CD4-positive, alpha-beta T cell (primary cell): ENCODE measurements around the gene FBXL19. TPM values are rescaled to one million over a fixed set of nuclear protein-coding genes. Genes with fewer than 3 reads are reported as not detected.

Experiments
- ATAC-seq: fragments of 200-7000 bp; cut with Tn5 transposase; one replicate; pipeline ENCODE4 v1.10.0; 2022; ENCODE audit warnings: mild to moderate bottlenecking; ENCODE audit not compliant: poor library complexity
- CTCF ChIA-PET: fragments of 350-600 bp; sonication (Branson Sonifier 250); formaldehyde crosslinking; loops from one replicate; lab custom pipeline; 2021; ENCODE audit warnings: antibody characterized with exemption, inconsistent platforms; lab: Charles Lee
- POLR2A ChIA-PET: fragments of 350-600 bp; sonication (Branson Sonifier 250); formaldehyde crosslinking; loops from one replicate; lab custom pipeline; 2021; ENCODE audit warnings: antibody characterized with exemption, inconsistent platforms; lab: Charles Lee
- DNase-seq, 14 experiments: peaks; one replicate each; pipeline ENCODE4 v3.0.0-alpha.2; 2013 to 2020; ENCODE audit warnings: mixed read lengths in 2 of 14
- H3K27ac ChIP-seq, 2 donors: one replicate each; pipeline versions ENCODE4 v1.5.1 to v1.7.0; 2013; ENCODE audit warnings: low read length in 2 of 2, low read depth in 1 of 2, mild to moderate bottlenecking in 1 of 2
- H3K27me3 ChIP-seq, 2 experiments: 1 replicate in 1 of 2; 2 replicates in 1 of 2; pipeline versions ENCODE4 v1.6.1 to v1.7.0; 2013; ENCODE audit warnings: low read length in 2 of 2, control low read depth in 1 of 2, mild to moderate bottlenecking in 1 of 2, moderate library complexity in 1 of 2; ENCODE audit not compliant: insufficient read depth in 2 of 2, control insufficient read depth in 1 of 2
- H3K36me3 ChIP-seq: one replicate; pipeline ENCODE4 v1.6.1; 2013; ENCODE audit warnings: low read length, control low read depth; ENCODE audit not compliant: insufficient read depth
- H3K4me1 ChIP-seq: one replicate; pipeline ENCODE4 v1.6.1; 2013; ENCODE audit warnings: low read length, control low read depth; ENCODE audit not compliant: insufficient read depth
- H3K4me3 ChIP-seq: one replicate; pipeline ENCODE4 v1.5.1; 2013; ENCODE audit warnings: mild to moderate bottlenecking, low read length, moderate library complexity
- H3K9me3 ChIP-seq, 2 experiments: 1 replicate in 1 of 2; 2 replicates in 1 of 2; pipeline versions ENCODE4 v1.6.1 to v1.7.0; 2013; ENCODE audit warnings: low read length in 2 of 2, mild to moderate bottlenecking in 2 of 2, control low read depth in 1 of 2, moderate library complexity in 1 of 2; ENCODE audit not compliant: control insufficient read depth in 1 of 2, insufficient read depth in 1 of 2
- H3K27ac Mint-ChIP-seq: one replicate; pipeline ENCODE4 v1.8.0; 2020; ENCODE audit warnings: mixed read lengths
- H3K27me3 Mint-ChIP-seq: one replicate; pipeline ENCODE4 v1.8.0; 2021; ENCODE audit warnings: mixed read lengths
- H3K36me3 Mint-ChIP-seq: one replicate; pipeline ENCODE4 v1.8.0; 2021; ENCODE audit warnings: low read depth, mixed read lengths
- H3K4me1 Mint-ChIP-seq: one replicate; pipeline ENCODE4 v1.8.0; 2021; ENCODE audit warnings: low read depth, mixed read lengths
- H3K4me3 Mint-ChIP-seq: one replicate; pipeline ENCODE4 v1.8.0; 2020; ENCODE audit warnings: mild to moderate bottlenecking, mixed read lengths
- H3K9me3 Mint-ChIP-seq: one replicate; pipeline ENCODE4 v1.8.0; 2020; ENCODE audit warnings: mixed read lengths
- intact Hi-C, 2 experiments: fragments of 100-400 bp; cut with DNase I in 1 of 2; cut with micrococcal nuclease in 1 of 2; formaldehyde crosslinking; loops; one replicate each; pipeline versions ENCODE4 v1.15.1 to v1.9.0; 2023 to 2025; cut with DNase I, micrococcal nuclease
- total RNA-seq, 174 experiments: library from RNA in 2 of 174; stranded (reverse) in 2 of 174; gene quantifications; one replicate each; pipeline ENCODE4 v1.2.3 and lab custom pipeline; 2021 to 2026
- TF ChIP-seq, protein P1 (sequence below): fragments of 200-600 bp; IDR thresholded peaks from one replicate; pipeline ENCODE4 v1.8.0; 2022; ENCODE audit warnings: antibody characterized with exemption, mild to moderate bottlenecking

The FBXL19 gene
- total RNA-seq, 2 experiments from 2014 or later, result 7.5 to 8.9 TPM

DNA sequence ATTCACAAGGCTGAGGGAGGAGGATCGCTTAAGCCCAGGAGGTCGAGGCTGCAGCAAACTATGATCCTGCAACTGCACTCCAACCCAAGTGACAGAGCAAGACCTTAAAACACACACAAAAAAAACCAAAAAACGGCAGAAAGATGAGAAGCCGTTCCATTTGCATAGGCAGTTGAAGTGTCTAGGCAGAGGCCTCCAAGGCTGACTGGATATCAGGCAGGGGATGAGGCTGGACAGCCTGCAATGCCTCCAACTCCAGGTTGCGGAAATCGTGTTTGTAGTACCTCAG is 2.0 kb upstream of the FBXL19 start:
- H3K9me3 Mint-ChIP-seq, result no peaks in the 10 kb centered on the region
- TF ChIP-seq, protein P1, sequence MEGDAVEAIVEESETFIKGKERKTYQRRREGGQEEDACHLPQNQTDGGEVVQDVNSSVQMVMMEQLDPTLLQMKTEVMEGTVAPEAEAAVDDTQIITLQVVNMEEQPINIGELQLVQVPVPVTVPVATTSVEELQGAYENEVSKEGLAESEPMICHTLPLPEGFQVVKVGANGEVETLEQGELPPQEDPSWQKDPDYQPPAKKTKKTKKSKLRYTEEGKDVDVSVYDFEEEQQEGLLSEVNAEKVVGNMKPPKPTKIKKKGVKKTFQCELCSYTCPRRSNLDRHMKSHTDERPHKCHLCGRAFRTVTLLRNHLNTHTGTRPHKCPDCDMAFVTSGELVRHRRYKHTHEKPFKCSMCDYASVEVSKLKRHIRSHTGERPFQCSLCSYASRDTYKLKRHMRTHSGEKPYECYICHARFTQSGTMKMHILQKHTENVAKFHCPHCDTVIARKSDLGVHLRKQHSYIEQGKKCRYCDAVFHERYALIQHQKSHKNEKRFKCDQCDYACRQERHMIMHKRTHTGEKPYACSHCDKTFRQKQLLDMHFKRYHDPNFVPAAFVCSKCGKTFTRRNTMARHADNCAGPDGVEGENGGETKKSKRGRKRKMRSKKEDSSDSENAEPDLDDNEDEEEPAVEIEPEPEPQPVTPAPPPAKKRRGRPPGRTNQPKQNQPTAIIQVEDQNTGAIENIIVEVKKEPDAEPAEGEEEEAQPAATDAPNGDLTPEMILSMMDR, result no peak
- Histone ChIP-seq H3K4me3 (peak overlapping the region; percentile 93), H3K36me3 (no peaks in the 10 kb centered on the region), H3K27ac (peak overlapping the region in 1 of 2 donors; percentile 98), H3K27me3 (no peaks in the 10 kb centered on the region), H3K9me3 (no peaks in the 10 kb centered on the region), H3K4me1 (peaks cover 23% of the 10 kb centered on the region)
- ChIA-PET CTCF (interaction anchor here (1.9 to 2.6 kb wide), 2 partner anchors 20 to 77 kb away, joined by 5 to 14 read pairs; no protein-coding TSS in a partner anchor), POLR2A (interaction anchor here (1.4 kb wide), 1 partner anchor 20 kb away, joined by 3 read pairs; no protein-coding TSS in a partner anchor)
- ATAC-seq, result no peak
- DNase-seq, result no peak
- no peaks in the 10 kb centered on the region for H3K27me3 Mint-ChIP-seq
- intact Hi-C loops, result loop anchor here (1.0 to 10.0 kb wide), 7 partner anchors 19 to 927 kb away; partner anchors contain the start of genes HIRIP3 (in 1 of the 2), INO80E (in 1 of the 2), MYL11 (in 1 of the 2) and PHKG2 (in 1 of the 2)
- peaks cover 19% of the 10 kb centered on the region for H3K4me1 Mint-ChIP-seq
- H3K36me3 Mint-ChIP-seq, result peaks cover 7% of the 10 kb centered on the region
- H3K4me3 Mint-ChIP-seq, result peak overlapping the region; percentile 99
- peak overlapping the region; percentile 92 for H3K27ac Mint-ChIP-seq

DNA sequence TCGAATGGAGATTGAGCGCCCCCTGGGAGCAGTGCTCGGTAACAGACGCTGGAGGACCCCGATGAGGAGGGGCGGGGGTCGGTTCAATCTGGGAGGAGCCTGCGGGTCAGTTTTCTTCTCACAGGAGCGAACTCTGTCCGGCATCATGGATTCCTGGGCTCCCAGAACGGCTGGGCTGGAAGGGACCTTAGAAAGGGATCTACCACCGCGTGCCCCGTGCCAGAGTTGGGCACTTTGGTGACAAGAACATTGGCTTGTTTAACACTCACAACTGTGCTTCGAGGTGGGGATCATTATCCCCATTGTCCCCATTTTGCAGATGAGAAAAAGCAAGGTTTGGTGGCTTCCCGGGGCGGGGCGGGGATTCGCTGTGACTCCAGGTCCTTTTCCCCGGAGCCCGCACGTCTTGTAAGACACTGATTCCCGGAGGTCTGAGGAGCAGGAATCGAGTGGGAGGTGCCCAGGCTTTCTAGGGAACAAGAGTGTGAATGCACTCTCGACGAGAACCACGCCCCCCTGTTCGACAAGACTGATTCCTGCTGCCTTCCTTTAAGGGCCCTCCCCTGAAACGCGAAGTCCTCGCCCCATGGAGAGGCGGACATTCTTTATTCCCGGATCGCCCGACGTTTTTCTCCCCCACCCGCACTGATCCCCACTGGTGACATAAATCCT is 1.5 kb upstream of the FBXL19 start:
- DNase-seq (peak; percentile 80 to 93 (median 86)), ATAC-seq (peak; percentile 0)
- ChIA-PET CTCF (interaction anchor here (1.1 to 1.9 kb wide), 2 partner anchors 20 to 77 kb away, joined by 5 to 19 read pairs; no protein-coding TSS in a partner anchor), POLR2A (interaction anchor here (0.7 to 1.1 kb wide), 8 partner anchors 20 to 263 kb away, joined by 3 to 17 read pairs (median 4); partner anchors contain the start of genes FBRS and KAT8)
- peaks cover 23% of the 10 kb centered on the region for H3K4me1 ChIP-seq
- Mint-ChIP-seq H3K27me3 (no peaks in the 10 kb centered on the region), H3K4me3 (peak overlapping the region; percentile 99), H3K4me1 (peaks cover 19% of the 10 kb centered on the region), H3K27ac (peak overlapping the region; percentile 92), H3K36me3 (peaks cover 7% of the 10 kb centered on the region), H3K9me3 (no peaks in the 10 kb centered on the region)
- no peaks in the 10 kb centered on the region for H3K9me3 ChIP-seq
- H3K27ac ChIP-seq, result peak overlapping the region; percentile 45 to 98
- no peaks in the 10 kb centered on the region for H3K36me3 ChIP-seq
- TF ChIP-seq, protein P1, result peak; percentile 92
- no peaks in the 10 kb centered on the region for H3K27me3 ChIP-seq
- H3K4me3 ChIP-seq, result peak overlapping the region; percentile 93
- intact Hi-C loops, result loop anchor here (1.0 to 10.0 kb wide), 16 partner anchors 19 to 927 kb away; partner anchors contain the start of genes CFAP119 (in 1 of the 2), CTF1 (in 1 of the 2), FBRS (in 1 of the 2) and HIRIP3 (in 1 of the 2)

DNA sequence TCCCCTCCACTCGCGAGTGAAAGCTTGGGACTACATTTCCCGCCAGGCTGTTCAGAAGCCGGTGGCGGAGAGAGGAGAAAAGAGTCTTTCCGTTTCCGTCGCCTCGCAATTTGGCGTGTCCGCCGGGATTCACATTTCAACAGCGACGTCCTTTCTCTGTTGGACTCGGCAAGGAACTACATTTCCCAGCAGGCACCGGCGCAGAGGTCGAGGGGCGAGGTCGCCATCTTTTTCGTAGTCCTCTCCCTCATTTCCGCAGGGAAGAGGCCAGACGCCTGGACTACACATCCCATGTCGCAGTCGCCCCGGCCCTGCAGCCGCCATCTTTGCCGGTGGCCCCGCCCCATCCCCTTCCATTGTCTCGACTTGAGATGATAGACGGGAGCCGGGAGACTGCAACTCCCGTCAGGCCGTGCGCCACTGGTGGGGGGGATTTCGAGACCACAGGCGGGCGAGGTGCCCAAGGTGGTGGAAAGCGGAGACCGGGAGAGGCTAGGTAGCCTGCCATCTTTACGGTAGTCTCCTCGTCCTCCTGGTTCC is 882 bp upstream of the FBXL19 start:
- DNase-seq (peak; percentile 98 to 100 (median 99)), ATAC-seq (peak; percentile 75)
- H3K27ac ChIP-seq, result peak overlapping the region; percentile 85 to 98
- ChIA-PET POLR2A (interaction anchor here (0.7 to 1.1 kb wide), 8 partner anchors 21 to 264 kb away, joined by 3 to 17 read pairs (median 4); partner anchors contain the start of genes FBRS and KAT8), CTCF (interaction anchor here (0.6 to 1.9 kb wide), 3 partner anchors 21 to 108 kb away, joined by 3 to 19 read pairs (median 5); no protein-coding TSS in a partner anchor)
- H3K9me3 ChIP-seq, result no peaks in the 10 kb centered on the region
- H3K4me1 Mint-ChIP-seq, result peaks cover 19% of the 10 kb centered on the region
- H3K27me3 ChIP-seq, result no peaks in the 10 kb centered on the region
- no peaks in the 10 kb centered on the region for H3K9me3 Mint-ChIP-seq
- TF ChIP-seq, protein P1, result no peak
- H3K4me3 Mint-ChIP-seq, result peak overlapping the region; percentile 99
- peaks cover 2% of the 10 kb centered on the region for H3K36me3 ChIP-seq
- H3K4me1 ChIP-seq, result peaks cover 27% of the 10 kb centered on the region
- H3K36me3 Mint-ChIP-seq, result peaks cover 7% of the 10 kb centered on the region
- no peaks in the 10 kb centered on the region for H3K27me3 Mint-ChIP-seq
- intact Hi-C loops, result loop anchor here (1.0 to 10.0 kb wide), 13 partner anchors 25 to 928 kb away; partner anchors contain the start of genes CFAP119 (in 1 of the 2), CTF1 (in 1 of the 2), FBRS (in 1 of the 2) and HIRIP3 (in 1 of the 2)
- H3K4me3 ChIP-seq, result peak overlapping the region; percentile 93
- peak overlapping the region; percentile 92 for H3K27ac Mint-ChIP-seq
